HG03060 (cell line): ENCODE measurements around the gene GNAZ.

Source experiments
- ATAC-seq: cut with Tn5 transposase; IDR thresholded peaks from one replicate; pipeline ENCODE4 v1.9.1; 2021; ENCODE audit warnings: low read depth, moderate number of reproducible peaks; ENCODE audit not compliant: unreplicated experiment

GNAZ gene

GRCh38 chr22:23147617-23148387 lies 77.5 kb downstream of the GNAZ start:
- ATAC-seq, result no peak

- ATAC-seq, result no peak
These were observed 79.5 kb downstream of the GNAZ start for GRCh38 chr22:23149743-23150238.

GRCh38 chr22:23150762-23151161 lies 80.4 kb downstream of the GNAZ start:
- no peak for ATAC-seq

GRCh38 chr22:23151827-23152226 lies 81.5 kb downstream of the GNAZ start:
- ATAC-seq, result no peak

- no peak for ATAC-seq
These were observed 82.2 kb downstream of the GNAZ start for GRCh38 chr22:23152238-23153114.

- no peak for ATAC-seq
These were observed 83.7 kb downstream of the GNAZ start for GRCh38 chr22:23153994-23154393.

GRCh38 chr22:23154461-23154860 lies 84.1 kb downstream of the GNAZ start:
- ATAC-seq, result no peak

GRCh38 chr22:23155143-23155542 lies 84.8 kb downstream of the GNAZ start:
- ATAC-seq, result no peak

- ATAC-seq, result no peak
These were observed 85.5 kb downstream of the GNAZ start for GRCh38 chr22:23155831-23156230.

- ATAC-seq, result no peak
These were observed 86.0 kb downstream of the GNAZ start for GRCh38 chr22:23156286-23156685.

GRCh38 chr22:23157560-23158515 lies 87.5 kb downstream of the GNAZ start:
- ATAC-seq, result no peak

- ATAC-seq, result no peak
These were observed 88.4 kb downstream of the GNAZ start for GRCh38 chr22:23158516-23159290.

GRCh38 chr22:23159291-23159630 lies 88.9 kb downstream of the GNAZ start:
- ATAC-seq, result no peak

GRCh38 chr22:23161029-23161428 lies 90.7 kb downstream of the GNAZ start:
- no peak for ATAC-seq

GRCh38 chr22:23161574-23161973 lies 91.3 kb downstream of the GNAZ start:
- ATAC-seq, result no peak

- no peak for ATAC-seq
These were observed 93.3 kb downstream of the GNAZ start for GRCh38 chr22:23163665-23164064.

- ATAC-seq, result no peak
These were observed 93.8 kb downstream of the GNAZ start for GRCh38 chr22:23164091-23164490.

GRCh38 chr22:23166042-23166831 lies 95.9 kb downstream of the GNAZ start:
- ATAC-seq, result no peak
